Stomach (tissue), 9 donors: Measurements from ENCODE around the gene F10. TPM values are rescaled to one million over a fixed set of nuclear protein-coding genes. Genes with fewer than 3 reads are reported as not detected.

ENCODE experiments used
- DNase-seq, 2 donors: peaks; one replicate each; pipeline versions ENCODE4 v3.0.0 to v3.0.0-alpha.2; 2013 to 2019
- H3K27ac ChIP-seq, 5 donors: fragments of 200-600 bp in 4 of 5; sonication (generic) in 4 of 5; one replicate each; pipeline ENCODE4 v1.5.1; 2013 to 2019; ENCODE audit warnings: mild to moderate bottlenecking in 1 of 5, moderate library complexity in 1 of 5
- H3K27me3 ChIP-seq, 3 donors: fragments of 200-600 bp; sonication (generic); one replicate each; pipeline ENCODE4 v1.5.1; 2017 to 2019; ENCODE audit warnings: mixed run types in 1 of 3
- H3K36me3 ChIP-seq, 4 donors: fragments of 200-600 bp; sonication (generic); 1 replicate in 3 of 4; 2 replicates in 1 of 4; pipeline ENCODE4 v1.5.1; 2016 to 2019
- H3K4me1 ChIP-seq, 4 donors: fragments of 200-600 bp; sonication (generic); one replicate each; pipeline ENCODE4 v1.5.1; 2016 to 2019
- H3K4me3 ChIP-seq, 4 donors: fragments of 200-600 bp; sonication (generic) in 3 of 4; one replicate each; pipeline ENCODE4 v1.5.1; 2016 to 2019; ENCODE audit warnings: mild to moderate bottlenecking in 1 of 4
- H3K9me3 ChIP-seq, 4 donors: fragments of 200-600 bp; sonication (generic); one replicate each; pipeline ENCODE4 v1.5.1; 2016 to 2019
- EP300 ChIP-seq: sonication (generic); formaldehyde crosslinking; IDR thresholded peaks from one replicate; pipeline ENCODE4 v1.6.1; 2017; ENCODE audit warnings: antibody characterized with exemption
- POLR2A ChIP-seq, 4 donors: fragments of 450-650 bp; IDR thresholded peaks; one replicate each; pipeline ENCODE4 v1.6.1; 2016; ENCODE audit warnings: antibody characterized with exemption in 4 of 4, control low read depth in 2 of 4, mild to moderate bottlenecking in 1 of 4, moderate library complexity in 1 of 4
- POLR2AphosphoS5 ChIP-seq, 3 donors: sonication (generic); formaldehyde crosslinking; IDR thresholded peaks; one replicate each; pipeline ENCODE4 v1.6.1; 2016; ENCODE audit warnings: antibody characterized with exemption in 3 of 3
- WGBS, 5 donors: extraction: QIAGEN DNeasy Blood & Tissue Kit in 3 of 5; methylation state at CpG; one replicate each; pipeline versions ENCODE4 v1.1.5 to v1.1.7; 2013 to 2018; 5-methylcytosine and 5-hydroxymethylcytosine counted together
- intact Hi-C: fragments of 100-400 bp; cut with DNase I; formaldehyde crosslinking; loops from one replicate; pipeline ENCODE4 v1.15.1; 2023; ENCODE audit warnings: low total_unique reads
- polyA plus RNA-seq, 3 donors: library from polyadenylated mRNA; stranded (reverse); fragments of 200-250 nt; gene quantifications; one replicate each; pipeline ENCODE4 v1.2.3, GENCODE V29; 2013
- total RNA-seq, 5 donors: library from RNA; depleted of rRNA; stranded (reverse); fragments of >200 nt; gene quantifications; one replicate each; pipeline versions ENCODE4 v1.1.0 to v1.2.3, GENCODE V29; 2014 to 2016
- TF ChIP-seq, protein P1 (sequence below), 7 experiments: fragments of 450-650 bp in 4 of 7; fragments of 200-600 bp in 3 of 7; sonication (generic) in 3 of 7; IDR thresholded peaks; one replicate each; pipeline ENCODE4 v1.5.1; 2016 to 2019; ENCODE audit warnings: antibody characterized with exemption in 7 of 7, control low read depth in 2 of 7, mild to moderate bottlenecking in 1 of 7
- donor health status: healthy with polysubstance abuse.
- donor health status: Bipolar disorder and iron deficiency.
- donor health status: healthy.

Gene F10
- total and polyA plus RNA-seq, 8 donors = 0.45 to 14.9 (median 3.3) TPM; not detected in 2

GRCh38 chr13:113102727-113103126 is 19.9 kb upstream of the F10 start:
- Histone ChIP-seq H3K4me3 (no peak overlapping the region), H3K27me3 (peaks cover 0 to 31% (median 0%) of the 10 kb centered on the region in 3 donors), H3K4me1 (peaks cover 0 to 11% (median 5%) of the 10 kb centered on the region in 4 donors), H3K27ac (no peak overlapping the region), H3K36me3 (peaks cover 0 to 8% (median 4%) of the 10 kb centered on the region in 4 donors), H3K9me3 (no peaks in the 10 kb centered on the region)
- intact Hi-C loops = no loop called here
- TF ChIP-seq EP300 = no peak
- TF ChIP-seq POLR2A (IDR thresholded peaks at IDR 0.05) = no peak
- TF ChIP-seq, protein P1, sequence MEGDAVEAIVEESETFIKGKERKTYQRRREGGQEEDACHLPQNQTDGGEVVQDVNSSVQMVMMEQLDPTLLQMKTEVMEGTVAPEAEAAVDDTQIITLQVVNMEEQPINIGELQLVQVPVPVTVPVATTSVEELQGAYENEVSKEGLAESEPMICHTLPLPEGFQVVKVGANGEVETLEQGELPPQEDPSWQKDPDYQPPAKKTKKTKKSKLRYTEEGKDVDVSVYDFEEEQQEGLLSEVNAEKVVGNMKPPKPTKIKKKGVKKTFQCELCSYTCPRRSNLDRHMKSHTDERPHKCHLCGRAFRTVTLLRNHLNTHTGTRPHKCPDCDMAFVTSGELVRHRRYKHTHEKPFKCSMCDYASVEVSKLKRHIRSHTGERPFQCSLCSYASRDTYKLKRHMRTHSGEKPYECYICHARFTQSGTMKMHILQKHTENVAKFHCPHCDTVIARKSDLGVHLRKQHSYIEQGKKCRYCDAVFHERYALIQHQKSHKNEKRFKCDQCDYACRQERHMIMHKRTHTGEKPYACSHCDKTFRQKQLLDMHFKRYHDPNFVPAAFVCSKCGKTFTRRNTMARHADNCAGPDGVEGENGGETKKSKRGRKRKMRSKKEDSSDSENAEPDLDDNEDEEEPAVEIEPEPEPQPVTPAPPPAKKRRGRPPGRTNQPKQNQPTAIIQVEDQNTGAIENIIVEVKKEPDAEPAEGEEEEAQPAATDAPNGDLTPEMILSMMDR (IDR thresholded peaks at IDR 0.05) = no peak
- no peak for TF ChIP-seq POLR2AphosphoS5 (IDR thresholded peaks at IDR 0.05)
- 71 to 85% (median 75%) methylated on average over 12 of the region's 12 CpGs for WGBS, 5 donors
- no peak for DNase-seq

- Histone ChIP-seq H3K4me1 (peaks cover 0 to 11% (median 5%) of the 10 kb centered on the region in 4 donors), H3K9me3 (no peaks in the 10 kb centered on the region), H3K36me3 (no peaks in the 10 kb centered on the region), H3K27me3 (peaks cover 0 to 31% (median 0%) of the 10 kb centered on the region in 3 donors), H3K27ac (no peak overlapping the region), H3K4me3 (no peak overlapping the region)
- 54 to 77% (median 72%) methylated on average over 5 to 9 of the region's 9 CpGs for WGBS, 5 donors
- intact Hi-C loops = no loop called here
- TF ChIP-seq POLR2AphosphoS5 (IDR thresholded peaks at IDR 0.05) (no peak), EP300 (no peak), POLR2A (IDR thresholded peaks at IDR 0.05) (no peak)
- TF ChIP-seq, protein P1 (IDR thresholded peaks at IDR 0.05) = no peak
- no peak for DNase-seq
Observed at GRCh38 chr13:113103646-113104045, 19.0 kb upstream of the F10 start.

- TF ChIP-seq EP300 = no peak
- TF ChIP-seq POLR2AphosphoS5 (IDR thresholded peaks at IDR 0.05) = no peak
- no peak for TF ChIP-seq POLR2A (IDR thresholded peaks at IDR 0.05)
- TF ChIP-seq, protein P1 (IDR thresholded peaks at IDR 0.05) = no peak
- DNase-seq = peak in 1 of 2 donors; percentile 75
- H3K4me1 ChIP-seq = peaks cover 9 to 21% (median 16%) of the 10 kb centered on the region in 4 donors
- no peak within 1 kb of the TSS for H3K4me3 ChIP-seq
- no peak within 1 kb of the TSS for H3K27ac ChIP-seq
- WGBS, 5 donors = 25 to 43% (median 35%) methylated on average over 16 to 17 of the region's 17 CpGs
- no peaks in the 10 kb centered on the region for H3K9me3 ChIP-seq
- H3K36me3 ChIP-seq = no peaks in the 10 kb centered on the region
- H3K27me3 ChIP-seq = peaks cover 10 to 40% (median 12%) of the 10 kb centered on the region in 3 donors
- intact Hi-C loops = no loop called here
Observed at GRCh38 chr13:113105032-113105920, 17.3 kb upstream of the F10 start, which contains the start of gene F7. Gene F7, plus strand, starts transcription at chr13:113105791. Its CDS starts 51 bp downstream, at chr13:113105842.

DNA sequence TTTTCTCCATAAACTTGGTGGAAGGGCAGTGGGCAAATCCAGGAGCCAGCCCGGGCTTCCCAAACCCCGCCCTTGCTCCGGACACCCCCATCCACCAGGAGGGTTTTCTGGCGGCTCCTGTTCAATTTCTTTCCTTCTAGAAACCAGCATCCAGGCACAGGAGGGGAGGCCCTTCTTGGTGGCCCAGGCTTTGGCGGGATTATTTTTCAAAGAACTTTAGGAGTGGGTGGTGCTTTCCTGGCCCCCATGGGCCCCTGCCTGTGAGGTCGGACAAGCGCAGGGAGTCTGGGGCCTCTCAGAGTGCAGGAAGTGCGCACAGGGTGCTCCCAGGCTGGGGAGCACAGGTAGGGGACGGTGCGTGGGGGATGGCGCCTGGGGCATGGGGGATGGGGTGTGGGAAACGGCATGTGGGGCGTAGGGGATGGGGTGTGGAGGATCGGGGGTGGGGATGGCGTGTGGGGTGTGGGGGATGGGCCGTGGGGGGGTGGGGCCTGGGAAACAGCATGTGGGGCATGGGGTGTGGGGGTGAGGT is 16.6 kb upstream of the F10 start:
- intact Hi-C loops = no loop called here
- DNase-seq = peak in 1 of 2 donors; percentile 34
- H3K9me3 ChIP-seq = no peaks in the 10 kb centered on the region
- no peaks in the 10 kb centered on the region for H3K36me3 ChIP-seq
- 32 to 47% (median 36%) methylated on average over 8 to 16 of the region's 16 CpGs for WGBS, 5 donors
- peaks cover 14 to 29% (median 23%) of the 10 kb centered on the region in 4 donors for H3K4me1 ChIP-seq
- H3K27me3 ChIP-seq = peaks cover 16 to 47% (median 19%) of the 10 kb centered on the region in 3 donors
- no peak overlapping the region for H3K27ac ChIP-seq
- no peak overlapping the region for H3K4me3 ChIP-seq
- TF ChIP-seq, protein P1 (IDR thresholded peaks at IDR 0.05) = no peak
- TF ChIP-seq EP300 (no peak), POLR2A (IDR thresholded peaks at IDR 0.05) (no peak), POLR2AphosphoS5 (IDR thresholded peaks at IDR 0.05) (no peak)
